Osteoblast (primary cell): ENCODE data around the gene MAPK11. TPM values are rescaled to one million over a fixed set of nuclear protein-coding genes. Genes with fewer than 3 reads are reported as not detected.

Source experiments
- DNase-seq: peaks from one replicate; pipeline ENCODE4 v3.0.0; 2011; ENCODE audit warnings: low spot score, mixed read lengths; ENCODE audit not compliant: insufficient read length; ENCODE audit errors: missing footprints
- H2AFZ ChIP-seq: 2 replicates; pipeline ENCODE4 v1.6.0; 2011; ENCODE audit warnings: mild to moderate bottlenecking, low read length
- H3K27ac ChIP-seq: 2 replicates; pipeline ENCODE4 v1.5.1; 2011; ENCODE audit warnings: mild to moderate bottlenecking, low read depth, low read length, moderate library complexity
- H3K27me3 ChIP-seq: 2 replicates; pipeline ENCODE4 v1.6.0; 2012; ENCODE audit warnings: mild to moderate bottlenecking, control low read depth, inconsistent platforms, low read length, moderate library complexity; ENCODE audit not compliant: insufficient read depth
- H3K36me3 ChIP-seq: 2 replicates; pipeline ENCODE4 v1.5.1; 2011; ENCODE audit warnings: mild to moderate bottlenecking, low read length, control low read depth, moderate library complexity; ENCODE audit not compliant: insufficient read depth
- H3K4me1 ChIP-seq: 2 replicates; pipeline ENCODE4 v1.5.1; 2011; ENCODE audit warnings: mild to moderate bottlenecking, low read length, control low read depth, moderate library complexity; ENCODE audit not compliant: insufficient read depth
- H3K4me2 ChIP-seq: 2 replicates; pipeline ENCODE4 v1.6.0; 2011; ENCODE audit warnings: mild to moderate bottlenecking, low read length; ENCODE audit not compliant: insufficient read depth
- H3K4me3 ChIP-seq: fragments of 200-600 bp; sonication (generic); 3 replicates; pipeline ENCODE4 v1.5.1; 2012; ENCODE audit warnings: mild to moderate bottlenecking, low read length, inconsistent platforms; ENCODE audit not compliant: insufficient read depth
- H3K79me2 ChIP-seq: 2 replicates; pipeline ENCODE4 v1.6.0; 2012; ENCODE audit warnings: mild to moderate bottlenecking, low read length, control low read depth, inconsistent platforms; ENCODE audit not compliant: insufficient read depth
- H3K9me3 ChIP-seq: 2 replicates; pipeline ENCODE4 v1.5.1; 2011; ENCODE audit warnings: low read depth, low read length, control low read depth
- H4K20me1 ChIP-seq: 2 replicates; pipeline ENCODE4 v1.6.0; 2012; ENCODE audit warnings: mild to moderate bottlenecking, low read length, control low read depth; ENCODE audit not compliant: insufficient read depth
- total RNA-seq: library from RNA; depleted of rRNA; stranded (reverse); fragments of >200 nt; gene quantifications from 2 replicates; pipeline ENCODE4 v1.2.3, GENCODE V29; 2012
- TF ChIP-seq, protein P1 (sequence below): IDR thresholded peaks from 2 replicates; pipeline ENCODE4 v1.5.1; 2011; ENCODE audit warnings: mild to moderate bottlenecking, low read depth, low read length, moderate library complexity; ENCODE audit errors: extremely low read depth

MAPK11 gene
- total RNA-seq, 1 donor = 6.2 TPM

- H4K20me1 ChIP-seq = peaks cover 53% of the 10 kb centered on the region
- no peak overlapping the region for H2AFZ ChIP-seq
- peak overlapping the region; percentile 87 for H3K4me3 ChIP-seq
- H3K4me1 ChIP-seq = peaks cover 73% of the 10 kb centered on the region
- no peaks in the 10 kb centered on the region for H3K9me3 ChIP-seq
- H3K4me2 ChIP-seq = peak overlapping the region; percentile 91
- no peaks in the 10 kb centered on the region for H3K36me3 ChIP-seq
- DNase-seq = peak; percentile 95
- H3K27me3 ChIP-seq = no peaks in the 10 kb centered on the region
- H3K27ac ChIP-seq = peak overlapping the region; percentile 96
- H3K79me2 ChIP-seq = peaks cover 73% of the 10 kb centered on the region
- TF ChIP-seq, protein P1, sequence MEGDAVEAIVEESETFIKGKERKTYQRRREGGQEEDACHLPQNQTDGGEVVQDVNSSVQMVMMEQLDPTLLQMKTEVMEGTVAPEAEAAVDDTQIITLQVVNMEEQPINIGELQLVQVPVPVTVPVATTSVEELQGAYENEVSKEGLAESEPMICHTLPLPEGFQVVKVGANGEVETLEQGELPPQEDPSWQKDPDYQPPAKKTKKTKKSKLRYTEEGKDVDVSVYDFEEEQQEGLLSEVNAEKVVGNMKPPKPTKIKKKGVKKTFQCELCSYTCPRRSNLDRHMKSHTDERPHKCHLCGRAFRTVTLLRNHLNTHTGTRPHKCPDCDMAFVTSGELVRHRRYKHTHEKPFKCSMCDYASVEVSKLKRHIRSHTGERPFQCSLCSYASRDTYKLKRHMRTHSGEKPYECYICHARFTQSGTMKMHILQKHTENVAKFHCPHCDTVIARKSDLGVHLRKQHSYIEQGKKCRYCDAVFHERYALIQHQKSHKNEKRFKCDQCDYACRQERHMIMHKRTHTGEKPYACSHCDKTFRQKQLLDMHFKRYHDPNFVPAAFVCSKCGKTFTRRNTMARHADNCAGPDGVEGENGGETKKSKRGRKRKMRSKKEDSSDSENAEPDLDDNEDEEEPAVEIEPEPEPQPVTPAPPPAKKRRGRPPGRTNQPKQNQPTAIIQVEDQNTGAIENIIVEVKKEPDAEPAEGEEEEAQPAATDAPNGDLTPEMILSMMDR = no peak
Observed at GRCh38 chr22:50304528-50305392, 34.6 kb upstream of the MAPK11 start.

GRCh38 chr22:50303848-50304527 lies 33.8 kb upstream of the MAPK11 start:
- Histone ChIP-seq H3K79me2 (peaks cover 80% of the 10 kb centered on the region), H3K27me3 (no peaks in the 10 kb centered on the region), H3K4me3 (peak overlapping the region; percentile 13), H3K4me2 (peak overlapping the region; percentile 48), H2AFZ (no peak overlapping the region), H3K27ac (peak overlapping the region; percentile 24), H4K20me1 (peaks cover 54% of the 10 kb centered on the region), H3K9me3 (no peaks in the 10 kb centered on the region), H3K4me1 (peaks cover 67% of the 10 kb centered on the region), H3K36me3 (no peaks in the 10 kb centered on the region)
- TF ChIP-seq, protein P1 = no peak
- DNase-seq = peak; percentile 96

DNA sequence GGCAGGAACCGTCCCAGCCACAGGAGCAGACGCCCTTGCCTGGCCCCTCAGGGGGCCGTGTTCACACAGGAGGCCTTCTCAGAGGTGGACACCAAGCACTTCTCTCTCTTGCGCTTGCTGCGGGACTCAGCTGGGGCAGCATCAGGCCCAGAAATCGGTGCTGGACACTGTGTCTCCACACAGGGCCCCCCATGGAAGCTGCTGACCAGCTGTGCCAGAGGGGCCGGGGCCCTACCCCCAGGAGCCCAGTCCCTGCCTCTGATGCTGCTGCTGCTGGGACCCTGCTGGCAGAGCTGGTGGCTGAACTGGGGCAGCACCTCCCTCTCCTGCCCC lies 33.3 kb upstream of the MAPK11 start:
- TF ChIP-seq, protein P1 = no peak
- peaks cover 59% of the 10 kb centered on the region for H4K20me1 ChIP-seq
- peak overlapping the region; percentile 48 for H3K4me2 ChIP-seq
- no peaks in the 10 kb centered on the region for H3K27me3 ChIP-seq
- no peak overlapping the region for H2AFZ ChIP-seq
- no peaks in the 10 kb centered on the region for H3K36me3 ChIP-seq
- no peak overlapping the region for H3K4me3 ChIP-seq
- peaks cover 85% of the 10 kb centered on the region for H3K79me2 ChIP-seq
- peak overlapping the region; percentile 24 for H3K27ac ChIP-seq
- no peak for DNase-seq
- H3K4me1 ChIP-seq = peaks cover 67% of the 10 kb centered on the region
- H3K9me3 ChIP-seq = no peaks in the 10 kb centered on the region

- H3K27me3 ChIP-seq = no peaks in the 10 kb centered on the region
- H3K27ac ChIP-seq = peak overlapping the region; percentile 24
- H3K4me2 ChIP-seq = peak overlapping the region; percentile 65
- H2AFZ ChIP-seq = no peak overlapping the region
- TF ChIP-seq, protein P1 = no peak
- no peak for DNase-seq
- H3K79me2 ChIP-seq = peaks cover 94% of the 10 kb centered on the region
- peaks cover 65% of the 10 kb centered on the region for H3K4me1 ChIP-seq
- peaks cover 67% of the 10 kb centered on the region for H4K20me1 ChIP-seq
- H3K4me3 ChIP-seq = no peak overlapping the region
- no peaks in the 10 kb centered on the region for H3K9me3 ChIP-seq
- no peaks in the 10 kb centered on the region for H3K36me3 ChIP-seq
Observed at GRCh38 chr22:50302564-50302963, 32.4 kb upstream of the MAPK11 start.
